SK-MEL-5 (cell line): ENCODE measurements around the gene PROM2. TPM values are rescaled to one million over a fixed set of nuclear protein-coding genes. Genes with fewer than 3 reads are reported as not detected.
A peak's percentile ranks its signal among the peaks of the same experiment; 100 is the strongest.
"Not testable (repeated sequence)": the region's sequence is repeated elsewhere in the genome, so short reads cannot be mapped to it uniquely, and the experiment has no call there.

Experiments used
- DNase-seq: peaks from one replicate; pipeline ENCODE4 v3.0.0-alpha.2; 2016; ENCODE audit warnings: low read depth, low spot score
- in situ Hi-C: cut with HindIII; loops from 2 replicates; pipeline ENCODE4 v1.10.0; 2016; ENCODE audit warnings: low sequenced_read_pairs, high pct_unique_total_duplicates, low pct_unique_long_range_greater_than_20kb
- polyA plus RNA-seq, 2 experiments: library from polyadenylated mRNA; depleted of rRNA; stranded (reverse); fragments of >200 nt; gene quantifications; 2 replicates each; pipeline ENCODE4 v1.2.3, GENCODE V29; 2015
- total RNA-seq: library from RNA; depleted of rRNA; stranded (reverse); fragments of >200 nt; shearing (Covaris generic); gene quantifications from 2 replicates; pipeline ENCODE4 v1.2.3, GENCODE V29; 2014; rRNA removed

PROM2 gene, protein sequence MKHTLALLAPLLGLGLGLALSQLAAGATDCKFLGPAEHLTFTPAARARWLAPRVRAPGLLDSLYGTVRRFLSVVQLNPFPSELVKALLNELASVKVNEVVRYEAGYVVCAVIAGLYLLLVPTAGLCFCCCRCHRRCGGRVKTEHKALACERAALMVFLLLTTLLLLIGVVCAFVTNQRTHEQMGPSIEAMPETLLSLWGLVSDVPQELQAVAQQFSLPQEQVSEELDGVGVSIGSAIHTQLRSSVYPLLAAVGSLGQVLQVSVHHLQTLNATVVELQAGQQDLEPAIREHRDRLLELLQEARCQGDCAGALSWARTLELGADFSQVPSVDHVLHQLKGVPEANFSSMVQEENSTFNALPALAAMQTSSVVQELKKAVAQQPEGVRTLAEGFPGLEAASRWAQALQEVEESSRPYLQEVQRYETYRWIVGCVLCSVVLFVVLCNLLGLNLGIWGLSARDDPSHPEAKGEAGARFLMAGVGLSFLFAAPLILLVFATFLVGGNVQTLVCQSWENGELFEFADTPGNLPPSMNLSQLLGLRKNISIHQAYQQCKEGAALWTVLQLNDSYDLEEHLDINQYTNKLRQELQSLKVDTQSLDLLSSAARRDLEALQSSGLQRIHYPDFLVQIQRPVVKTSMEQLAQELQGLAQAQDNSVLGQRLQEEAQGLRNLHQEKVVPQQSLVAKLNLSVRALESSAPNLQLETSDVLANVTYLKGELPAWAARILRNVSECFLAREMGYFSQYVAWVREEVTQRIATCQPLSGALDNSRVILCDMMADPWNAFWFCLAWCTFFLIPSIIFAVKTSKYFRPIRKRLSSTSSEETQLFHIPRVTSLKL
- not detected in 2 replicates for total RNA-seq
- 0.25 TPM in 1 of 2 replicates, not detected in the other for polyA plus RNA-seq (2015; cell fraction: cytosol; rRNA removed)
- not detected in 2 replicates for polyA plus RNA-seq (2015; cell fraction: nucleus; rRNA removed)

DNA sequence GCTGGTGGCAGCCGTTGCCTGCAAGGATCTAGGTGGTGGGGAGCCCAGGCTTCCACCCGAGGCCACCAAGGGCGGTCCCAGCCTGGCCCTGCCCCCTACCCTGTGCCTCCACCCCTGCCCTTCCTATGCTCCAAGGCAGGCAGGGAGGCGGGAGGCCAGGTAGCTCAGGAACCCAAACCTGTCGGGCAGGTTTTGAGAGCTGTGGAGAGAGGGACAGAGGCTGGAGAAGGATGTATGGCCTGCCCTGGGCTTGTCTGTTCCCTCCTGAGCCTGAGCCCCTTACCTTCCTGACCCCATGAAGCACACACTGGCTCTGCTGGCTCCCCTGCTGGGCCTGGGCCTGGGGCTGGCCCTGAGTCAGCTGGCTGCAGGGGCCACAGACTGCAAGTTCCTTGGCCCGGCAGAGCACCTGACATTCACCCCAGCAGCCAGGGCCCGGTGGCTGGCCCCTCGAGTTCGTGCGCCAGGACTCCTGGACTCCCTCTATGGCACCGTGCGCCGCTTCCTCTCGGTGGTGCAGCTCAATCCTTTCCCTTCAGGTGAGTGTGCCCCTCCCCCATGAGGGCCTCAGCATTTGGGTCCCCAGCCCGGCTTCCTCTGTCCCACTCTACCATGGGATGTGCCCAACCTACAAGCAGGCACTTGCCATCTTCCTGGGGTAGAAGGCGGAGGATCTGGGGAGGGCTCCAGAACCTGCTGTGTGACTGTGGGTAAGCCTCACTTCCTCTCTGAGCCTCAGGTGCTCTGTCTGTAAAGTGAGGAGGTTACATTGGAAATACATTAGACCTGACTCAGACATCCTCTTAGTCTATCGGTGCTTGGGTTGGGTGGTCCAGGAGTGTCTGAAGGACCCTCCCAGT lies at the start of gene PROM2:
PROM2 (plus strand) TSS at position 159 of the 860 bp plus-strand sequence; CDS start at position 296, 137 bp downstream.
- DNase-seq, result no peak
- in situ Hi-C loops, result no loop called here

DNA sequence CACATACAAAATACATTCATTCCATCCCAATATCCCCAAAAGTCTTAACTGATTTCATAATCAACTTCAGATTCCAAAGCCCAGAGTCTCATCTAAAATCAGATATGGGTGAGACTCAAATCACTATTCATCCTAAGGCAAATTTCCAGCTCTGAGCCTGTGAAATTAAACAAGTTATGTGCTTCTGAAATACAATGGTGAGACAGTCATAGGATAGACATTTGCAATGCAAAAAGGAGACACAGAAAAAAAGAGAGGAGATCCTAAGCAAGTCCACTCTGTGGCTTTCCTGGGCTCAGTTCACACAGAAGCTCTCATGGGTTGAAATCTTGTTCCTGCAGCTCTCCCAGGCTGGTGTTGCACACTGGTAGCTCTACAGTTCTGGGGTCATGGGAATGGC lies 48.6 kb upstream of the PROM2 start:
- no peak for DNase-seq
- in situ Hi-C loops, result no loop called here

DNA sequence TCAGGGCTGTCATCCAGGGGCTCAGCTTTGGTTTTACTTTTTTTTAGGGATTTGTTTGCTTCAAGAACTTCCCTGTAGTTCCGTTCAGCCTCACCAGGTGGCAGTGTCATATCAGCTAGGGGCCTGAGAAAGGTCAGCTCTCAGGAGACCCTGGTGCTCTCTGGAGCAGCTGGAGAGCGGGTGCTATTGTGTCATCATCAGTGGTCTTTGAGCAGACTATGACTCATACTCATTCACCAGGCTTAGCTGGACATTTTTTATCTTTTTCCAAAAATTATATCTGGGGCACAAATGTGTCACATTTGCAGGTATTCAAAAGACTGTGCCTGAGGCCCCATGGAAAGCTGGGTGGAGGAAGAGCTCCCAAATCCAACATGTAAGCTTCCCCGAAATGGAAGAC lies 42.5 kb upstream of the PROM2 start:
- DNase-seq, result peak; percentile 86
- in situ Hi-C loops, result no loop called here

DNA sequence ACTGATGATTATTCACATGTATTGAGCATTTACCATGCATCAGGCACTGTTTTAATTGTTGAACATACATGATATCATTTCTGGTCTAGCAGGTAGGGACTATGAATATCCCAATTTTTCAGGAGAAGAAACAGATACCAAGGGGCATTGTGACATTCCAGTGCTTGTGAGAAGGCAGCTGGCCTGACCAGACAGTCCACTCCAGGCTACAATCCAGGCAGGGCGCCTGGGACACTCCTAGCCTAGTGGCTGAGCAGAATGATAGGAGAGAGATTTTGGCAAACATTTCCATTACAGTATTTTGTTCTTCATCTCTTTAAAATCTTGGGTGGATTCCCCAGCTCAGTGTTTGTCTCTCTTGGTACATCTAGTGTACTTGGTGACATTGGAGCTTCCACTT lies 42.0 kb upstream of the PROM2 start:
- in situ Hi-C loops, result no loop called here
- DNase-seq, result no peak

DNA sequence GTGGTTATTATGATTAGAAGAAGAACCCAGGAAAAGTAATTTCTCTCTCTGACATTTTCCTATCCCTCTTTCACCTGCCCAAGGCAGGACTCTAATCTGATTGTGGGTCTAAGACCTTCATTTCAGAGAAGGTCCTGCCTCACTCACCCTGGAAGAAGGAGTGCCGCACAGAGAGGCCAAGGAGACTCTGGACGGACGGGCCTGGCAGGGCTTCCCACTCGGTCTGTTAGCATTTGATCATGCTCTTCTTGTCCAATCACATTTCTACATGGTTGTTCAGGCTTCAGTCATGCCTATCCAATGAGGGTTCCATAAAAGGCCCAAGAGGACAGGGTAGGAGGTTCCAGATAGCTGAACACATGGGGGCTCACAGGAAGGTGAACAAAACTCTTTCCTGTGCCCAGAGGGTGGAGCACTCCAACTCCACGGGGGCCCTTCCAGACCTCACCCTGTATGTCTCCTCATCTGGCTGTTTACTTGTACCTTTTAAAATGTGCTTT lies 39.9 kb upstream of the PROM2 start:
- DNase-seq, result no peak
- in situ Hi-C loops, result no loop called here

DNA sequence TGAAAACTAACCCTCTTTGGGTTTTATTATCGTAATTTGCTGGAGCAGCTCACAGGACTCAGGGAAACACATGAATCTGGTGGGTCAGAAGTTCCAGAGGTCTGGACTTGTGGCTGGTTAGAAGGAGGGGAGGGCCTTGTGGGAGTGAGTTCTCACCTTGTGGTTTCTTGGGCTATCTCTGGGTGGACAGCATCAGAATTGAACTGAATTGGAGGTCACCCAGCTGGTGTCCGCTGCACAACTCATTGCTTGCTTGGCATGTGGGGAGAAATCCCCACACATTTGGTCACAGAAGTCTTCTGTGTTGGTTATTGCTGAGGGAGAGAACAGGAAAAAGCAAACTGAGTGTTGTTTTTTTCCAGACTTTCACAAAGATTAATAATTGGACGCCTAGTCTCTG lies 39.4 kb upstream of the PROM2 start:
- in situ Hi-C loops, result no loop called here

DNA sequence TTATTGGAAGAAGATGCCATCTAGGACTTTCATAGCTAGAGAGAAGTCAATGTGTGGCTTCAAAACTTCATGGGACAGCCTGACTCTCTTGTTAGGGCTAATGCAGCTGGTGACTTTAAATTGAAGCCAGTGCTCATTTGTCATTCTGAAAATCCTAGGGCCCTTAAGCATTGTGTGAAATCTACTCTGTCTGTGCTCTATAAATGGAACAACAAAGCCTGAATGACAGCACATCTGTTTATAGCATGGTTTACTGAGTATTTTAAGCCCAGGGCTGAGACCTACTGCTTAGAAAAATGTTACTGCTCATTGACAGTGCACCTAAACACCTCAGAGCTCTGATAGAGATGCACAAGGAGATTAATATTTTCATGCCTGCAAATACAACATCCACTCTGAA lies 36.1 kb upstream of the PROM2 start:
- in situ Hi-C loops, result no loop called here
- no peak for DNase-seq

More for the DNA sequence above, 39.4 kb upstream of the PROM2 start:
- no peak for DNase-seq

DNA sequence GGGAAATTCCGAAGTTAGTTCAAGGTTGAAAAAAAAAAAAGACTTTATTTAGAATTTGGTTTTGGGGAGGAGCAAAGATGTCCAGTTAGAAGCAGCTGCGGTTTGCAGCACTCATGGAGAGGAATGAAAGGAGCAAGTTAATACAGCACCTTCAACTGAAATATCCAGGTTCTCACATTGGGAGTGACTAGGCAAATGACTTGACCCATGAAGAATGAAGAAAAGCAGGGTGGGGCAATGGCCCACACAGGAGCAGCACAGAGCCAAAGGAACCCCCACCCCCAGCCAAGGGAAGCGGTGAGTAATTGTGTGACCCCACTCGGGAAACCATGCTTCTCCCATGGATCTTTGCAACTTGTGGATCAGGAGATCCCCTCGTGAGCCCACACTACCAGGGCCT lies 34.2 kb upstream of the PROM2 start:
- no peak for DNase-seq
- in situ Hi-C loops, result no loop called here

DNA sequence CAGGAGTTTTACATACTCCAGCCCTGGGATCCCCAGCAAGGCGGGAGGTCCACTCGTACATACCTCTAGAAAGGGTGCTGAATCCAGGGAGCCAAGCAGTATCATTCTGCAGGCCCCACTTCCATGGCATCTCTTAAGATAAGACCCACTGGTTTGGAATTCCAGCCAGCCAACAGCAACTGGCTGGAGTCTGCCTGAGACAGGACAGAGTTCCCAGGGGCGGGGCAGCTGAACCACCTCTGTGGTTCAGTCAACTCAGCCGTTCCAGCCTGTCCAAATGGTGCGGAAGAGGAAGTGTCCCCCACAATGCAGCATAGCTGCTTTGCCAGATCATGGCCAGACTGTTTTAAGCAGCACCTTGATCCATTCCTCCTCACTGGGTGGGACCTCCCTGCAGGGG lies 33.7 kb upstream of the PROM2 start:
- DNase-seq, result no peak
- in situ Hi-C loops, result no loop called here

DNA sequence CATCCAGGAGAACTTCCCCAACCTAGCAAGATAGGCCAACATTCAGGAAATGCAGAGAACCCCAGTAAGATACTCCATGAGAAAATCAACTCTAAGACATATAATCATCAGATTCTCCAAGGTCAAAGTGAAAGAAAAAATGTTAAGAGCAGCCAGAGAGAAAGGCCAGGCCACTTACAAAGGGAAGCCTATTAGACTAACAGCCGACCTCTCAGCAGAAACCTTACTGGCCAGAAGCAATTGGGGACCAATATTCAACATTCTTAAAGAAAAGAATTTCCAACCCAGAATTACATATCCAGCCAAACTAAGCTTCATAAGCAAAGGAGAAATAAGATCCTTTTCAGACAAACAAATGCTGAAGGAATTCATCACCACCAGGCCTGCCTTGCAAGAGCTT lies 32.2 kb upstream of the PROM2 start:
- DNase-seq, in situ Hi-C loops: not testable (repeated sequence)

DNA sequence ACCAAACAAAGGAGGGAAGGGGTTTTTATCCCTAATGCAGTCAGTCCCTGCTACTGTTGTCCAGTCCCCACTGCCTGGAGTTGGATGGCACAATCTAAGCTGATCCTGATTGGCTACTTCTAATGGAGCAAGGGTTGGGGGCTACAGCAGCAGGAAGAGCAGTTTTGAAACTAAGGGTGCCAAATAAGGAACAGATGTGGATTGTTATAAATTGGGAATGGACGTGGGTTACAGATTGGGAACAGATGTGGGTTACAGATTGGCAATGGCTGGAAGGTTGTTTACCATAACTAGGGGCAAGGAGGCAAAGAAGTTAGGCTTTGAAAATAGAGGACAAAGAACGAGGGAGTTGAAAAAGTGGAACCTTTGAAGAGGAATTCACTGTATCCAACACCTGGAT lies 16.0 kb upstream of the PROM2 start:
- no peak for DNase-seq

DNA sequence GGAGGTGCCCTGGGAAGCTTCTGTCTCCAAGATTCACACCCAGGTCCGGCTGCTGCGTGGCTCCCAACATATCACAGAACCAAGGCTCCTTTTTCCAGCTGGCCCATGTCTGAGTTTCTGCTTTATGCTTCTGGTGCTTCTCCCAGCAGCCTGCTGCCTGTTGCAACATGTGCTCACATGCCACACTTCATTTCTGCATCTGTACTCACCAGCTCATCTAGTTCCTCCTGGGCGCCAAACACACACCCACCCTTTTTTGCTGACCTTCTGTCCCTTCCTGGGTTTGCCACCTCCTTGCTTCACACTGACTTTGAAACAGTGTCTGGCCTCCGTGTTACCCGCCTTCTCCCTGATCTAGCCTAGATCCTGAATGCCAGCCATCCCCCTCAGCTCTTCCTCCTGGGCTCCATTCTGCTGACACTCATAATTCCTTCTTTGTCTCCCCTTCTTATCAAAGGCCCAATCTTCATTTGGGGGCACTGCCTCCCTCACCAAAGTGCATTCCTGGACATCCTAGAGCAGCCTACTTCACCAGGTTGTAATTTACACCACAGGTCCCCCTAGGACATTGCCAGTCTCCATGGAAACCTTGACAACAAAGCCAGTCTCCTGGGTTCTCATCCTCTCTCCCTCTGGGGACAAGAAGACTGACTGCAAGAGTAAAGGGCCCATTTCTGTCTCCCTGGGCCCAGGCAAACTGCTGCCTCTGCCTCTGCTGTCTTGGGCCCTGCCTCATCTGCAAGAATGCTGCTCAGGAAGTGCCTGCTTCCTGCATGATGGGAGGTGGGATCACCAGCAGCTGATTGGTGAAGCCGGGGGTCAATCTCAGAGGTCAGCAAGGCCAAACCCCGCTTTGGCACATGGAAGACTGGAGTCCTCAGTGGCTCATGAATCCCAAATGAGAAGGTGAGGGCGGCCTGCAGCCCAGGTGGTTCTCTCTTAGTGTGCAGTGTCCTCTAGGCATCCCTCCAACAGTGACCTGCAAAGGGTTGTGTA lies 13.9 kb upstream of the PROM2 start:
- DNase-seq, result no peak
- in situ Hi-C loops, result no loop called here

More for the DNA sequence above, 16.0 kb upstream of the PROM2 start:
- in situ Hi-C loops, result no loop called here

DNA sequence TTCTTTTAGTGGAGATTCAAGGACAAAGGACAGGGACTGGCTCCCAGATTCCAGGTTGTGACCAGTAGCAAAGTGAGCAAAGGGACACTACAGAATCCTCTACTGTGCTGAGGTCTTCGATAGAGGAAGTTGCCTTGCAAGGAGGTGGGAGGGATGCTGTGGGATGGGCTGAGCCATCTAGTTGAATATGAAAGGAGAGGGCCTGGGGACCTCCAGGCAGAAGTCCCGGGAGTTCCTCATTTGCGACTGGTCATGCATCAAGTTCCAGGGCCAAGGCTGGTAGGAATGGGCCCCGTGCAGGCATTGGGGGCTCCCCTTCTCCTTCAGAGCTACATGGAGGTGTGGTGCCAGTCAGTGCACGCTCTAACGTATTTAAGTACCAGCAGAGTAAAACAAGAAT lies 12.6 kb upstream of the PROM2 start:
- in situ Hi-C loops, result no loop called here
- no peak for DNase-seq

DNA sequence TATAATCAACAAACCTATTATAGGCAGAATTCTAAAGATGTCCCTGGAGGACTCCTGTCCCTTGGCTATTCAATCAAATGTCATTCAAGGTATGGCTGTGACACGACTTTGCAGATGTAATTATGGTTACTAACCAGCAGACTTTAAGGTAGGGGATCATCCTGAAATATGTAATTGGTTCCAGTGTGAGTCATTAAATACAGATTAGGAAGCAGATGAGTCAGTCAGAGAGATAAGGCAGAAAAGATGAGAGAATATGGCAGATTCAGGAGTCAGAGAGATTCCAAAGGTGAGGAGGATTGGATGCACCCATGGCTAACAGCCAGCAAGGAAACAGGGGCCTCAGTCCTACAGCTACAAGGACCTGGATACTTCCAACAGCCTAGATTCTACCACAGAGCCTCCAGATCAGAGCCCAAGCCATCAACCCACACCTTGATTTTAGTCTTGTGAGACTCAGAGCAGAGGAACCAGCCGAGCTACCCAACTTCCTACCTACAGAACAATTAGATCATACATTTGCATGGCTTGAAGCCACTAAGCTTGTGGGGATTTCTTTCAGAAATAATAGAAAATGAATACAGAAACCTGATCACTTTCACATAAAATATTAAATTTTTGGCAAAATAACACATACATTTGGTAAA lies 11.2 kb upstream of the PROM2 start:
- DNase-seq, result no peak
- in situ Hi-C loops, result no loop called here

DNA sequence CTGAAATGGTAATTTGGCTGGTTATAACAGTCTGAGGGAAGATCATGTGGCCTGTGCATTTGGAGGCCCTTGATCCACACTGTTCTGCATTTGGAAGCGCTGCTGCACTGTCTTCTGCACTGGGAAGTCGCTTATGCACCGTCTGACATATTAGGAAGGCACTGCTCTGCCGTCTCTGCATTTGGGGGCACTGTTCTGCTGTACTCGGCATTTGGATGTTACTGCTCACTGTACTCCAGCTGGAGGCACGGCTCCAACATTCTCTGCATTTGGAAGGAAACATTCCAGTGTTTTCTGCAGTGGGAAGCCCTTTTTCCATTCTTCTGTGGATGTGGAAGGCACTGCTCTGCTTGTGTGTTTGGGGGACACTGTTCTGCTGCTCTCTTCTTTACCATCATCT lies 9.6 kb upstream of the PROM2 start:
- DNase-seq, result no peak
- in situ Hi-C loops, result no loop called here

DNA sequence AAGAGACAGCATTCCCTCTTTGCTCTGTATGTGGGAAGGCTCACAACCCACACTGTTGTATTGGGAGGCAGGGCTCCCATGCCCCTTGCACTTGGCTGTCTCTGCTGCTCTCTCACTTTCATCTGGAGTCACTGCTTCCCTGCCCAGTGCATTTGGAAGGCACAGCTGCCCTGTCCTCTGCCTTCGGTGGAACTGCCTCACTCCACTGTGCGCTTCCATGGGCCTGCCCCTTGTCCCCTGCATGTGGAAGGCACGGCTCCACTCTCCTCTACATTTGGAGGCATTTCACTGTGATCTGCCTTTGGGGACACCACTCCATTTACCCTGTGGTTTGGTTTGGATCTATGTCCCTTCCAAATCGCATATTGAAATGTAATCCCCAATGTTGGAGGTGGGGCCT lies 9.1 kb upstream of the PROM2 start:
- in situ Hi-C loops, result no loop called here
- DNase-seq, result no peak
